Uterus (tissue), 4 donors: Measurements from ENCODE around the gene CHST8. TPM values are rescaled to one million over a fixed set of nuclear protein-coding genes. Genes with fewer than 3 reads are reported as not detected.

Source experiments
- DNase-seq, 2 donors: peaks; one replicate each; pipeline ENCODE4 v3.0.0-alpha.2; 2019 to 2020
- H3K27ac ChIP-seq, 2 donors: fragments of 200-600 bp; sonication (generic); 1 replicate in 1 of 2; 2 replicates in 1 of 2; pipeline ENCODE4 v1.5.1; 2016 to 2018
- H3K27me3 ChIP-seq, 2 donors: fragments of 200-600 bp; sonication (generic); one replicate each; pipeline ENCODE4 v1.5.1; 2018 to 2019; ENCODE audit warnings: control low read depth in 1 of 2
- H3K36me3 ChIP-seq, 2 donors: fragments of 200-600 bp; sonication (generic); one replicate each; pipeline ENCODE4 v1.5.1; 2019; ENCODE audit warnings: control low read depth in 1 of 2
- H3K4me1 ChIP-seq, 2 donors: fragments of 200-600 bp; sonication (generic); one replicate each; pipeline ENCODE4 v1.5.1; 2018 to 2019; ENCODE audit warnings: control low read depth in 1 of 2
- H3K4me3 ChIP-seq, 2 donors: fragments of 200-600 bp; sonication (generic); 1 replicate in 1 of 2; 2 replicates in 1 of 2; pipeline ENCODE4 v1.5.1; 2018 to 2019; ENCODE audit warnings: mild to moderate bottlenecking in 1 of 2
- H3K9me3 ChIP-seq, 2 donors: fragments of 200-600 bp; sonication (generic); one replicate each; pipeline ENCODE4 v1.5.1; 2019; ENCODE audit warnings: control low read depth in 1 of 2
- POLR2A ChIP-seq, 2 donors: fragments of 450-650 bp; IDR thresholded peaks; one replicate each; pipeline ENCODE4 v1.6.1; 2016; ENCODE audit warnings: antibody characterized with exemption in 2 of 2, mild to moderate bottlenecking in 1 of 2, moderate library complexity in 1 of 2
- intact Hi-C: fragments of 100-400 bp; cut with DNase I; formaldehyde crosslinking; loops from one replicate; pipeline ENCODE4 v1.15.1; 2023; ENCODE audit warnings: low total_unique reads
- total RNA-seq, 4 donors: library from RNA; depleted of rRNA in 3 of 4; stranded (reverse); fragments of >200 nt in 3 of 4; gene quantifications; one replicate each; pipeline versions ENCODE4 v1.1.0 to v1.2.4, GENCODE V29; 2014 to 2023
- TF ChIP-seq, protein P1 (sequence below), 4 experiments: fragments of 200-600 bp in 2 of 4; fragments of 450-650 bp in 2 of 4; sonication (generic) in 2 of 4; IDR thresholded peaks; one replicate each; pipeline ENCODE4 v1.5.1; 2016 to 2019; ENCODE audit warnings: antibody characterized with exemption in 4 of 4, mild to moderate bottlenecking in 2 of 4, moderate library complexity in 1 of 4
- donor health status: DM: yes; HTN: yes; CAD: no.

The CHST8 gene
- total RNA-seq, 4 donors from 2014 or later = 0.26 to 0.95 (median 0.69) TPM; not detected in 1

DNA sequence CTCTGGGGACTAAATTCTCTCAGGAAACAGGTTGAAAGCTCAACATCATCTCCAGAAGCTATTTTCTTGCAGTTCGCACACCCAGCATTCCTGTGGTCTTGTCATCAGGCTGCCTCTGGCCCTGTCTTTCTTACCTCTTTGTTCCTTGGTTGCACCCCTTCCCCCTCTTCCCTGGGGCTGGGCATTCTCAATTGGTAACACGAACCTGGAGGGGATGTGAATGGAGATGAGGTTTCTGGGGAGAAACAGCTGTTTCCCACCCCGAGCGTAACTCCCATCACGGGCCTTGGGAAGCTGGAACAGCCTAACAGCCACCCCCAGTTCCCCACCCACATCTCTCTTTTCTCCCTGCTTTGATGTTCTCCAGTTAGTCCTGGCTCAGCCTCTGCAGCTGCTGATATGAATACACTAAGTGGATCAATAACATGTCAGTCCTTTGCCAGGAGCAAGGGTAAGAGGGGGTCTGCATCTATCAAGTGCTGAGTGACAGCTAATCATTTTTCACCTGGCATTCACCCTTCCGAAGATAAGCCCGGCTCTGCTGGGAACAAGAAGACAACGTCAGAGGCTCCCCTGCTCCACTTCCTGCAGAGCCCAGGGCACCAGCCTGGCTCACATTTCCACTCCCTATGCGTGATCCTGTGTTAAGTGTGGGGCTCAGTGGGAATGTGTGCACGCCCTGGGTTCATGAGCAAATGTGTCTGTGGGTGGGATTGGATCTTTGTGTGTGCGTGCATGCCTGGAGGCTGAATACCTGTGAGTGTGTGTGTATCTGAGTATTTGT is 100.9 kb downstream of the CHST8 start:
- no peak overlapping the region for H3K27ac ChIP-seq
- H3K4me1 ChIP-seq = no peaks in the 10 kb centered on the region
- H3K4me3 ChIP-seq = no peak overlapping the region
- intact Hi-C loops = no loop called here
- H3K9me3 ChIP-seq = no peaks in the 10 kb centered on the region
- no peaks in the 10 kb centered on the region for H3K36me3 ChIP-seq
- TF ChIP-seq POLR2A (IDR thresholded peaks at IDR 0.05) = no peak
- TF ChIP-seq, protein P1, sequence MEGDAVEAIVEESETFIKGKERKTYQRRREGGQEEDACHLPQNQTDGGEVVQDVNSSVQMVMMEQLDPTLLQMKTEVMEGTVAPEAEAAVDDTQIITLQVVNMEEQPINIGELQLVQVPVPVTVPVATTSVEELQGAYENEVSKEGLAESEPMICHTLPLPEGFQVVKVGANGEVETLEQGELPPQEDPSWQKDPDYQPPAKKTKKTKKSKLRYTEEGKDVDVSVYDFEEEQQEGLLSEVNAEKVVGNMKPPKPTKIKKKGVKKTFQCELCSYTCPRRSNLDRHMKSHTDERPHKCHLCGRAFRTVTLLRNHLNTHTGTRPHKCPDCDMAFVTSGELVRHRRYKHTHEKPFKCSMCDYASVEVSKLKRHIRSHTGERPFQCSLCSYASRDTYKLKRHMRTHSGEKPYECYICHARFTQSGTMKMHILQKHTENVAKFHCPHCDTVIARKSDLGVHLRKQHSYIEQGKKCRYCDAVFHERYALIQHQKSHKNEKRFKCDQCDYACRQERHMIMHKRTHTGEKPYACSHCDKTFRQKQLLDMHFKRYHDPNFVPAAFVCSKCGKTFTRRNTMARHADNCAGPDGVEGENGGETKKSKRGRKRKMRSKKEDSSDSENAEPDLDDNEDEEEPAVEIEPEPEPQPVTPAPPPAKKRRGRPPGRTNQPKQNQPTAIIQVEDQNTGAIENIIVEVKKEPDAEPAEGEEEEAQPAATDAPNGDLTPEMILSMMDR (IDR thresholded peaks at IDR 0.05) = no peak
- no peaks in the 10 kb centered on the region for H3K27me3 ChIP-seq
- DNase-seq = no peak

GRCh38 chr19:33723512-33723911 is 101.8 kb downstream of the CHST8 start:
- intact Hi-C loops = no loop called here
- no peak for DNase-seq
- Histone ChIP-seq H3K36me3 (no peaks in the 10 kb centered on the region), H3K4me3 (no peak overlapping the region), H3K27me3 (no peaks in the 10 kb centered on the region), H3K27ac (no peak overlapping the region), H3K9me3 (no peaks in the 10 kb centered on the region), H3K4me1 (no peaks in the 10 kb centered on the region)
- TF ChIP-seq, protein P1 (IDR thresholded peaks at IDR 0.05) = no peak
- no peak for TF ChIP-seq POLR2A (IDR thresholded peaks at IDR 0.05)

DNA sequence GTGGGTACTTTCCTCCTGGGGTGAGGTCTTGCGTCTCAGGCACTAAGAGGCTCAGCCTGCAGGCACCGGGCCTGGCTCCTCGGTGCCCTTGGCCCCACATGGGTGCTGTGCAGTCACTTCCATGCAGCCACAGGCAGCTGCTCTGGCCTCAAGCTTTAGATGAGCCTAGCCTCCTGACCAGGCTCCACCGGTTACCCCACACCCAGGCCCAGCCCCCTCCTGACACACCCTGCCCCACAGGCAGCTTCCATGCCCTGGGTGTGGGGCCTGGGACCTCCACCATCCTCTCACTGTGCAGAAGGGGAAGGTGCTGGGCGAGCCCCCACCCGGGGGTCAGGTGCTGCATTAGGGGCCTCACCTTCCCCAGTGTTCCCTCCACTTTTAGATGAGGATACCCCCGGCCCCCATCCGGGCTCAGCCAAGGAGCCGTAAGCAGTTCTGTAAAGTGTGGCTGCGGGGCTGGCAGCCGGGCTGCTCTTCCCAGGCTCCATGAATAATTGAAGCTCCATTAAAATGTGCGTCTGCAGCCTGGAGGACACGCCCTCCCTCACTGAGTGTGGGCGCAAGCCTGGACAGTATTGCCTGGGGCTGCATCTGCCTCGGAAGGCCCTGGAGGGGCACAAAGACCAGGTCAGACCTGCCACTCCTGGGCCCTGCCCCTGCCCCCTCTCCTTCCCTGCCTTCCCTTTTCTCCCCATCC is 102.4 kb downstream of the CHST8 start:
- Histone ChIP-seq H3K27me3 (no peaks in the 10 kb centered on the region), H3K4me1 (no peaks in the 10 kb centered on the region), H3K36me3 (no peaks in the 10 kb centered on the region), H3K9me3 (no peaks in the 10 kb centered on the region), H3K27ac (no peak overlapping the region), H3K4me3 (no peak overlapping the region)
- no peak for TF ChIP-seq POLR2A (IDR thresholded peaks at IDR 0.05)
- TF ChIP-seq, protein P1 (IDR thresholded peaks at IDR 0.05) = no peak
- intact Hi-C loops = no loop called here
- DNase-seq = no peak

DNA sequence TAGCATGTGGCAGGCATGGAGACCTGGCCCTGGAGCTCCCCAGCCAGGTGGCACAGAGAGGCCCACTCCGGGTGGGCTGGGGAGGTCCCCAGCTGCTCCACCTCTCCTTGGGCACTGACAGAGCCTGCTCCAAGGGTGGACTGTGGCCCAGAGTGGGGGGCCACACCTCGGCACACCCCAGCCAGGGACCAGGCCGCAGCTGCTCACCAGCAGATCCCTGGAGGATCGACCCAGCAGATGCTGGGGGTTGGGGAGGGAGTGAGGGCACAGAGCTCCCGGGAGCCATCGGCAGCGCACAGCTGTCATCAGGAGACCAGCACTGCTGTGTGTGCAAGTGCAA is 102.9 kb downstream of the CHST8 start:
- intact Hi-C loops = no loop called here
- no peak for TF ChIP-seq POLR2A (IDR thresholded peaks at IDR 0.05)
- TF ChIP-seq, protein P1 (IDR thresholded peaks at IDR 0.05) = no peak
- Histone ChIP-seq H3K4me1 (no peaks in the 10 kb centered on the region), H3K4me3 (no peak overlapping the region), H3K36me3 (no peaks in the 10 kb centered on the region), H3K27ac (no peak overlapping the region), H3K9me3 (no peaks in the 10 kb centered on the region), H3K27me3 (no peaks in the 10 kb centered on the region)
- DNase-seq = no peak

GRCh38 chr19:33725567-33725966 is 103.8 kb downstream of the CHST8 start:
- H3K9me3 ChIP-seq = no peaks in the 10 kb centered on the region
- DNase-seq = no peak
- H3K36me3 ChIP-seq = no peaks in the 10 kb centered on the region
- H3K27me3 ChIP-seq = no peaks in the 10 kb centered on the region
- no peak for TF ChIP-seq POLR2A (IDR thresholded peaks at IDR 0.05)
- TF ChIP-seq, protein P1 (IDR thresholded peaks at IDR 0.05) = no peak
- H3K4me1 ChIP-seq = no peaks in the 10 kb centered on the region
- intact Hi-C loops = no loop called here
- H3K27ac ChIP-seq = no peak overlapping the region
- no peak overlapping the region for H3K4me3 ChIP-seq
